ENCODE data around the gene TOX2.

DNA sequence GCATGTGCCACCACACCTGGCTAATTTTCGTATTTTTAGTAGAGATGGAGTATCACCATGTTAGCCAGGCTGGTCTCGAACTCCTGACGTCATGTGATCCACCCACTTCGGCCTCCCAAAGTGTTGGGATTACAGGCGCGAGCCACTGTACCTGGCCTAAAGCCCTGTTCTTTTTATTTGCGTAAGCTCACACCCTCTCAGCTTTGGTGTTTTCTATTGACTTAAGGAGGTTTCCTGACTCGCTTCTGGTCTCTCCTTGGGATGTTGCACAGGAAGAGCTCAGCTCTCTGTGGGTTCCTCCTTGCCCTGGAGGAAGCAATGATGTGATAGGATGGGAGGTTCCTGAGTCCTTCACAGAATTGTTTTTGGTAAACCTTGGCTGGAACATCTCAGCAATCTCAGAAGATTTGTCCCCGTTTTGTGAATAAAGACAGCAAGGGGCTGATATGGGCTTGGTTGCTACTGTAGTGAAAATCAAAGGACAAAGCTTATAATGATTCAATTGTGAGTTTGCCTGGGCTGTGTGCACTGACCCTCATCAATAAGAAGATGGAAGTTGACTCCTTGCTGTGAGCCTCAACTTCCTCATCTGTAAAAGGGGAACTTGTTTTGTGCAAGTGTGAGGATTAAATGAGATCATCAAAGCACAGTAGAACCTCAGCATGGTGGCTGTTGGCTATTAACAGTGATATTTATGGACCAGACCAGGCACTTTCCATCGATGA is 27.0 kb downstream of the TOX2 start:
- TF ChIP-seq, protein P1, sequence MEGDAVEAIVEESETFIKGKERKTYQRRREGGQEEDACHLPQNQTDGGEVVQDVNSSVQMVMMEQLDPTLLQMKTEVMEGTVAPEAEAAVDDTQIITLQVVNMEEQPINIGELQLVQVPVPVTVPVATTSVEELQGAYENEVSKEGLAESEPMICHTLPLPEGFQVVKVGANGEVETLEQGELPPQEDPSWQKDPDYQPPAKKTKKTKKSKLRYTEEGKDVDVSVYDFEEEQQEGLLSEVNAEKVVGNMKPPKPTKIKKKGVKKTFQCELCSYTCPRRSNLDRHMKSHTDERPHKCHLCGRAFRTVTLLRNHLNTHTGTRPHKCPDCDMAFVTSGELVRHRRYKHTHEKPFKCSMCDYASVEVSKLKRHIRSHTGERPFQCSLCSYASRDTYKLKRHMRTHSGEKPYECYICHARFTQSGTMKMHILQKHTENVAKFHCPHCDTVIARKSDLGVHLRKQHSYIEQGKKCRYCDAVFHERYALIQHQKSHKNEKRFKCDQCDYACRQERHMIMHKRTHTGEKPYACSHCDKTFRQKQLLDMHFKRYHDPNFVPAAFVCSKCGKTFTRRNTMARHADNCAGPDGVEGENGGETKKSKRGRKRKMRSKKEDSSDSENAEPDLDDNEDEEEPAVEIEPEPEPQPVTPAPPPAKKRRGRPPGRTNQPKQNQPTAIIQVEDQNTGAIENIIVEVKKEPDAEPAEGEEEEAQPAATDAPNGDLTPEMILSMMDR (IDR thresholded peaks at IDR 0.05), result no peak
- TF ChIP-seq ZFX (IDR thresholded peaks at IDR 0.05; ENCODE audit: borderline replicate concordance), result no peak

Data from 22Rv1 (cell line).